K562 (cell line): ENCODE results near the gene DIAPH3. TPM values are rescaled to one million over a fixed set of nuclear protein-coding genes. Genes with fewer than 3 reads are reported as not detected.

Source experiments
- ATF1 ChIP-seq, 2 experiments: fragments of 450-650 bp in 1 of 2; IDR thresholded peaks; 2 replicates each; pipeline ENCODE4 v1.6.1; 2016; ENCODE audit warnings: missing compliant biosample characterization in 1 of 2, missing genetic modification characterization in 1 of 2
- CBX2 ChIP-seq: fragments of 200-600 bp; sonication (generic); IDR thresholded peaks from one replicate; pipeline ENCODE4 v1.6.1; 2012; ENCODE audit warnings: mild to moderate bottlenecking, low read length, inconsistent platforms; ENCODE audit not compliant: insufficient read depth, poor library complexity, severe bottlenecking
- MED1 ChIP-seq: sonication (generic); formaldehyde crosslinking; IDR thresholded peaks from 2 replicates; pipeline ENCODE4 v1.8.1; 2023; ENCODE audit warnings: missing genetic modification reagents, borderline replicate concordance
- NR0B1 ChIP-seq: fragments of 450-650 bp; IDR thresholded peaks from one replicate; pipeline ENCODE4 v1.6.1; 2018; ENCODE audit warnings: mild to moderate bottlenecking, moderate library complexity; ENCODE audit not compliant: partially characterized antibody
- POLR2AphosphoS2 ChIP-seq: IDR thresholded peaks from 2 replicates; pipeline ENCODE4 v1.6.1; 2012; ENCODE audit warnings: low read length, improper control_type of control experiment
- PTTG1 ChIP-seq: fragments of 450-650 bp; IDR thresholded peaks from 2 replicates; pipeline ENCODE4 v1.6.1; 2016; ENCODE audit warnings: low read depth, mild to moderate bottlenecking, missing genetic modification characterization, missing compliant biosample characterization
- SRSF9 ChIP-seq: fragments of 200-400 bp; formaldehyde crosslinking; IDR thresholded peaks from 2 replicates; pipeline ENCODE4 v1.6.1; 2017; ENCODE audit warnings: low read depth, low read length, borderline replicate concordance
- TCF7 ChIP-seq: sonication (generic); IDR thresholded peaks from 2 replicates; pipeline ENCODE4 v1.6.1; 2016; ENCODE audit warnings: antibody characterized with exemption, borderline replicate concordance
- ZNF212 ChIP-seq: fragments of 450-650 bp; formaldehyde crosslinking; IDR thresholded peaks from 2 replicates; pipeline ENCODE4 v1.4.0; 2020; ENCODE audit warnings: mild to moderate bottlenecking
- ZNF324 ChIP-seq: fragments of 250-450 bp; sonication (Bioruptor Pico); IDR thresholded peaks from 2 replicates; pipeline ENCODE4 v1.4.0; 2020; ENCODE audit warnings: mild to moderate bottlenecking
- ZNF699 ChIP-seq: fragments of 250-450 bp; sonication (Bioruptor Pico); IDR thresholded peaks from 2 replicates; pipeline ENCODE4 v1.8.0; 2021; ENCODE audit warnings: mild to moderate bottlenecking, moderate library complexity; ENCODE audit not compliant: insufficient replicate concordance
- polyA plus RNA-seq, 8 experiments: library from polyadenylated mRNA; depleted of rRNA in 4 of 8; stranded (reverse) in 5 of 8; unstranded in 3 of 8; fragments of >200 nt; fragmentation: Nextera tagmentation in 2 of 8; fragmentation: Illumina TruSeq in 1 of 8; extraction: Ambion mirVana in 2 of 8; extraction: Trizol in 1 of 8; gene quantifications; 2 replicates each; pipeline versions ENCODE4 v1.2.1 to v1.2.3, GENCODE V29; 2011 to 2014; ENCODE audit warnings: inconsistent platforms in 1 of 8, missing spikeins in 1 of 8
- total RNA-seq, 7 experiments: library from RNA; depleted of rRNA in 6 of 7; stranded (reverse); fragments of >200 nt in 6 of 7; fragmentation: Illumina TruSeq in 2 of 7; extraction: Trizol in 2 of 7; gene quantifications; 2 replicates each; pipeline versions ENCODE4 v1.2.1 to v1.2.3, GENCODE V29; 2011 to 2021; ENCODE audit warnings: low replicate concordance in 1 of 7
- TF ChIP-seq, protein P1 (sequence below): fragments of 450-650 bp; formaldehyde crosslinking; IDR thresholded peaks from 2 replicates; pipeline ENCODE4 v1.4.0; 2020; ENCODE audit warnings: mild to moderate bottlenecking, mixed read lengths
- TF ChIP-seq, protein P2 (sequence below): sonication (generic); formaldehyde crosslinking; IDR thresholded peaks from 2 replicates; pipeline ENCODE4 v1.8.1; 2023; ENCODE audit warnings: missing genetic modification reagents, mild to moderate bottlenecking, borderline replicate concordance

The DIAPH3 gene
- total and polyA plus RNA-seq, 9 of the 15 experiments (the other 6 are each of a cell fraction or from before 2014, with no cell fraction given): 9.0 to 18.7 (median 14.7) TPM

DNA sequence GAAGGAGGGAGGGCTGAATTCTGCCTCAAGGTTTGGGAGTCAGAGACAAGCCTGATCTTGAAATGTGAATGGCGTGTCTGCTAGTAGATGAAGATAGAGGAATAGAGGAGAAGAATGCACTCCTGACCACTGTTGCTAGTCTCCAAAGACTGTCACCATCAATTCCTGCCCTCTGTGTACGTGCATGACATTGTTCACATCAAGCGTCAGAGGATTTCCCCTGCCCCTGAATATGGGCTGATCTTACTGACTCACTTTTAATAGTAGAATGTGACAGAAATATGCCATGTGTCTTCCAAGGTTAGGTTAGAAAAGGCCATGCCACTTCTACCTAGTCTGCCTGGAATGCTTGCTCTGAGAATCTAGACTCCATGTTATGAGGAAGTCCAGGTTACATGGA, 538.6 kb downstream of the DIAPH3 start (continued):
- TF ChIP-seq NR0B1: no peak
- no peak for TF ChIP-seq ZNF212
- TF ChIP-seq, protein P1, sequence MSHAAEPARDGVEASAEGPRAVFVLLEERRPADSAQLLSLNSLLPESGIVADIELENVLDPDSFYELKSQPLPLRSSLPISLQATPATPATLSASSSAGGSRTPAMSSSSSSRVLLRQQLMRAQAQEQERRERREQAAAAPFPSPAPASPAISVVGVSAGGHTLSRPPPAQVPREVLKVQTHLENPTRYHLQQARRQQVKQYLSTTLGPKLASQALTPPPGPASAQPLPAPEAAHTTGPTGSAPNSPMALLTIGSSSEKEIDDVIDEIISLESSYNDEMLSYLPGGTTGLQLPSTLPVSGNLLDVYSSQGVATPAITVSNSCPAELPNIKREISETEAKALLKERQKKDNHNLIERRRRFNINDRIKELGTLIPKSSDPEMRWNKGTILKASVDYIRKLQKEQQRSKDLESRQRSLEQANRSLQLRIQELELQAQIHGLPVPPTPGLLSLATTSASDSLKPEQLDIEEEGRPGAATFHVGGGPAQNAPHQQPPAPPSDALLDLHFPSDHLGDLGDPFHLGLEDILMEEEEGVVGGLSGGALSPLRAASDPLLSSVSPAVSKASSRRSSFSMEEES (CRISPR knock-in tag): no peak
- TF ChIP-seq ATF1 (CRISPR knock-in tag; IDR thresholded peaks at IDR 0.05): no peak
- TF ChIP-seq ATF1 (tag; IDR thresholded peaks at IDR 0.05): no peak
- no peak for TF ChIP-seq ZNF324 (CRISPR knock-in tag)
- TF ChIP-seq MED1: no peak
- TF ChIP-seq, protein P2, sequence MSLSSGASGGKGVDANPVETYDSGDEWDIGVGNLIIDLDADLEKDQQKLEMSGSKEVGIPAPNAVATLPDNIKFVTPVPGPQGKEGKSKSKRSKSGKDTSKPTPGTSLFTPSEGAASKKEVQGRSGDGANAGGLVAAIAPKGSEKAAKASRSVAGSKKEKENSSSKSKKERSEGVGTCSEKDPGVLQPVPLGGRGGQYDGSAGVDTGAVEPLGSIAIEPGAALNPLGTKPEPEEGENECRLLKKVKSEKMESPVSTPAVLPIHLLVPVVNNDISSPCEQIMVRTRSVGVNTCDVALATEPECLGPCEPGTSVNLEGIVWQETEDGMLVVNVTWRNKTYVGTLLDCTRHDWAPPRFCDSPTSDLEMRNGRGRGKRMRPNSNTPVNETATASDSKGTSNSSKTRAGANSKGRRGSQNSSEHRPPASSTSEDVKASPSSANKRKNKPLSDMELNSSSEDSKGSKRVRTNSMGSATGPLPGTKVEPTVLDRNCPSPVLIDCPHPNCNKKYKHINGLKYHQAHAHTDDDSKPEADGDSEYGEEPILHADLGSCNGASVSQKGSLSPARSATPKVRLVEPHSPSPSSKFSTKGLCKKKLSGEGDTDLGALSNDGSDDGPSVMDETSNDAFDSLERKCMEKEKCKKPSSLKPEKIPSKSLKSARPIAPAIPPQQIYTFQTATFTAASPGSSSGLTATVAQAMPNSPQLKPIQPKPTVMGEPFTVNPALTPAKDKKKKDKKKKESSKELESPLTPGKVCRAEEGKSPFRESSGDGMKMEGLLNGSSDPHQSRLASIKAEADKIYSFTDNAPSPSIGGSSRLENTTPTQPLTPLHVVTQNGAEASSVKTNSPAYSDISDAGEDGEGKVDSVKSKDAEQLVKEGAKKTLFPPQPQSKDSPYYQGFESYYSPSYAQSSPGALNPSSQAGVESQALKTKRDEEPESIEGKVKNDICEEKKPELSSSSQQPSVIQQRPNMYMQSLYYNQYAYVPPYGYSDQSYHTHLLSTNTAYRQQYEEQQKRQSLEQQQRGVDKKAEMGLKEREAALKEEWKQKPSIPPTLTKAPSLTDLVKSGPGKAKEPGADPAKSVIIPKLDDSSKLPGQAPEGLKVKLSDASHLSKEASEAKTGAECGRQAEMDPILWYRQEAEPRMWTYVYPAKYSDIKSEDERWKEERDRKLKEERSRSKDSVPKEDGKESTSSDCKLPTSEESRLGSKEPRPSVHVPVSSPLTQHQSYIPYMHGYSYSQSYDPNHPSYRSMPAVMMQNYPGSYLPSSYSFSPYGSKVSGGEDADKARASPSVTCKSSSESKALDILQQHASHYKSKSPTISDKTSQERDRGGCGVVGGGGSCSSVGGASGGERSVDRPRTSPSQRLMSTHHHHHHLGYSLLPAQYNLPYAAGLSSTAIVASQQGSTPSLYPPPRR (CRISPR knock-in tag): no peak
- TF ChIP-seq TCF7: no peak
- no peak for TF ChIP-seq CBX2
- TF ChIP-seq POLR2AphosphoS2: no peak
- no peak for TF ChIP-seq ZNF699 (CRISPR knock-in tag)
- no peak for TF ChIP-seq PTTG1
- TF ChIP-seq SRSF9: no peak
